Measurements from ENCODE around the gene GTPBP2.

DNA sequence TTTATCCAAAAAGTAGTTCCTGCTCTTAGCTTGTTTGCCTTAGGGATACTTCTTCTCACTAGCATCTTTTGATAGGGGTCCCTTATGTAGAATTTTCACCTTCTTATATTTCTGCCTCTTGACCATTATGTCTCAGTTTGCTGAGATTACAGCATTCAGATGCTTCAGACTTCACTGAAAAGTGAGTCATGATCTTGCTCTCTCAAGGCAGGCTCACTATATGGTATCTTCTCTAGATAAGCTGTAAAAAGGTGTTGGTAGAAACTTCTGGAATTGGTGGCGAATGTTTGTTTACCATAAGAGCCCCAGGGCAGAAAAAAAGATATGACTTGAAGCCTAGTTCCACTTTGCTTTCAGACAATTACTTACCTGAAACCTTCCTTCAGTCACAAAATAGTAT, 19.7 kb downstream of the GTPBP2 start:
- TF ChIP-seq, protein P1, sequence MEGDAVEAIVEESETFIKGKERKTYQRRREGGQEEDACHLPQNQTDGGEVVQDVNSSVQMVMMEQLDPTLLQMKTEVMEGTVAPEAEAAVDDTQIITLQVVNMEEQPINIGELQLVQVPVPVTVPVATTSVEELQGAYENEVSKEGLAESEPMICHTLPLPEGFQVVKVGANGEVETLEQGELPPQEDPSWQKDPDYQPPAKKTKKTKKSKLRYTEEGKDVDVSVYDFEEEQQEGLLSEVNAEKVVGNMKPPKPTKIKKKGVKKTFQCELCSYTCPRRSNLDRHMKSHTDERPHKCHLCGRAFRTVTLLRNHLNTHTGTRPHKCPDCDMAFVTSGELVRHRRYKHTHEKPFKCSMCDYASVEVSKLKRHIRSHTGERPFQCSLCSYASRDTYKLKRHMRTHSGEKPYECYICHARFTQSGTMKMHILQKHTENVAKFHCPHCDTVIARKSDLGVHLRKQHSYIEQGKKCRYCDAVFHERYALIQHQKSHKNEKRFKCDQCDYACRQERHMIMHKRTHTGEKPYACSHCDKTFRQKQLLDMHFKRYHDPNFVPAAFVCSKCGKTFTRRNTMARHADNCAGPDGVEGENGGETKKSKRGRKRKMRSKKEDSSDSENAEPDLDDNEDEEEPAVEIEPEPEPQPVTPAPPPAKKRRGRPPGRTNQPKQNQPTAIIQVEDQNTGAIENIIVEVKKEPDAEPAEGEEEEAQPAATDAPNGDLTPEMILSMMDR (IDR thresholded peaks at IDR 0.05; ENCODE audit: low read depth, low read length) = no peak
- no peak for TF ChIP-seq EZH2phosphoT487 (IDR thresholded peaks at IDR 0.05; ENCODE audit: low read depth)

Measured in OCI-LY3 (cell line).